ENCODE data around the gene CTXND2. TPM values are rescaled to one million over a fixed set of nuclear protein-coding genes. Genes with fewer than 3 reads are reported as not detected.

CTXND2 gene
- total RNA-seq, 4 donors from 2014 or later, result not detected

- TF ChIP-seq CTCF (IDR thresholded peaks at IDR 0.05) (no peak), POLR2A (IDR thresholded peaks at IDR 0.05) (no peak)
Observed at GRCh38 chr1:150931773-150932172, 44.8 kb downstream of the CTXND2 start.

GRCh38 chr1:150944856-150945255, 57.9 kb downstream of the CTXND2 start:
- intact Hi-C loops (cut with DNase I), result no loop called here
- no peak for DNase-seq
- H3K4me1 ChIP-seq, result no peaks in the 10 kb centered on the region
- TF ChIP-seq CTCF (IDR thresholded peaks at IDR 0.05), result no peak
- no peak for TF ChIP-seq POLR2A (IDR thresholded peaks at IDR 0.05)
- H3K4me3 ChIP-seq, result no peak overlapping the region
- 84 to 90% methylated on average over 4 to 5 of the region's 5 CpGs for WGBS, 2 donors
- no peaks in the 10 kb centered on the region for H3K9me3 ChIP-seq
- no peak overlapping the region for H3K27ac ChIP-seq
- H3K36me3 ChIP-seq, result peaks cover 4 to 100% (median 60%) of the 10 kb centered on the region in 3 donors
- H3K27me3 ChIP-seq, result no peaks in the 10 kb centered on the region

More at GRCh38 chr1:150931773-150932172, 44.8 kb downstream of the CTXND2 start:
- no peak overlapping the region for H3K27ac ChIP-seq
- intact Hi-C loops (cut with DNase I), result no loop called here
- WGBS, 2 donors, result 94% methylated on average over 1 of the region's 1 CpG
- peaks cover 0 to 16% (median 9%) of the 10 kb centered on the region in 3 donors for H3K4me1 ChIP-seq
- DNase-seq, result no peak
- no peak overlapping the region for H3K4me3 ChIP-seq
- H3K27me3 ChIP-seq, result no peaks in the 10 kb centered on the region
- peaks cover 6 to 95% (median 18%) of the 10 kb centered on the region in 3 donors for H3K36me3 ChIP-seq
- H3K9me3 ChIP-seq, result peaks cover 0 to 12% (median 0%) of the 10 kb centered on the region in 3 donors

DNA sequence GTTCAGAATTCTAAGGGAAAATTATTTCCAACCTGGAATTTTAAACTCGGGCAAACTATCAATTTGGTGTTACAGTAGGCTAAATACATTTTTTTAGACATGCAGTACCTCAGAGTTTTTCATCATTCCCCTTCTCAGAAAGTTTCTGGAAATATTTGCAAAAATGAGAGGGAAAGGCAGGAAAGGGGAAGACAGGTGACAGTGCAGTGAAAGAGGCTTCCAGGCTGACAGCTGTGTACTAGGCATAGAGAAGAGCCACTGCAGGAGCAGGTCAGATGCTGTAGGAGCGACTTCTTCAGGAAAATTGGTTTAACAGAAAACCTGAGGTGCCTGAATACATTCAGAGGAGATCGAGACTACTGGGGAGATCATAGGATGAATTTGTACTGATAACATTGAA, 67.8 kb downstream of the CTXND2 start:
- no peak for TF ChIP-seq POLR2A (IDR thresholded peaks at IDR 0.05)
- no peaks in the 10 kb centered on the region for H3K4me1 ChIP-seq
- 85 to 93% methylated on average over 3 of the region's 3 CpGs for WGBS, 2 donors

GRCh38 chr1:150955280-150955679, 68.3 kb downstream of the CTXND2 start:
- peaks cover 20 to 100% (median 45%) of the 10 kb centered on the region in 3 donors for H3K36me3 ChIP-seq
- H3K27me3 ChIP-seq, result no peaks in the 10 kb centered on the region
- no peak for DNase-seq
- intact Hi-C loops (cut with DNase I), result no loop called here
- H3K4me1 ChIP-seq, result no peaks in the 10 kb centered on the region
- no peak for TF ChIP-seq CTCF (IDR thresholded peaks at IDR 0.05)
- TF ChIP-seq POLR2A (IDR thresholded peaks at IDR 0.05), result no peak
- no peaks in the 10 kb centered on the region for H3K9me3 ChIP-seq
- H3K4me3 ChIP-seq, result no peak overlapping the region
- no peak overlapping the region for H3K27ac ChIP-seq

More for the DNA sequence above, 67.8 kb downstream of the CTXND2 start:
- Histone ChIP-seq H3K4me3 (no peak overlapping the region), H3K27me3 (no peaks in the 10 kb centered on the region), H3K27ac (no peak overlapping the region), H3K9me3 (no peaks in the 10 kb centered on the region), H3K36me3 (peaks cover 19 to 100% (median 45%) of the 10 kb centered on the region in 3 donors)
- intact Hi-C loops (cut with DNase I), result no loop called here
- no peak for DNase-seq

GRCh38 chr1:150957666-150958065, 70.7 kb downstream of the CTXND2 start:
- no peak for TF ChIP-seq POLR2A (IDR thresholded peaks at IDR 0.05)
- no peak for TF ChIP-seq CTCF (IDR thresholded peaks at IDR 0.05)
- no peaks in the 10 kb centered on the region for H3K9me3 ChIP-seq
- no peak overlapping the region for H3K4me3 ChIP-seq
- H3K27ac ChIP-seq, result no peak overlapping the region
- 96 to 98% methylated on average over 11 of the region's 11 CpGs for WGBS, 2 donors
- no peaks in the 10 kb centered on the region for H3K27me3 ChIP-seq
- peaks cover 20 to 100% (median 26%) of the 10 kb centered on the region in 3 donors for H3K36me3 ChIP-seq
- intact Hi-C loops (cut with DNase I), result no loop called here
- H3K4me1 ChIP-seq, result no peaks in the 10 kb centered on the region
- no peak for DNase-seq

GRCh38 chr1:150960646-150961045, 73.7 kb downstream of the CTXND2 start:
- no peak overlapping the region for H3K4me3 ChIP-seq
- no peak for DNase-seq
- no peaks in the 10 kb centered on the region for H3K9me3 ChIP-seq
- H3K4me1 ChIP-seq, result no peaks in the 10 kb centered on the region
- intact Hi-C loops (cut with DNase I), result no loop called here
- TF ChIP-seq POLR2A (IDR thresholded peaks at IDR 0.05) (no peak), CTCF (IDR thresholded peaks at IDR 0.05) (no peak)
- H3K36me3 ChIP-seq, result peaks cover 24 to 100% (median 41%) of the 10 kb centered on the region in 3 donors
- no peak overlapping the region for H3K27ac ChIP-seq
- WGBS, 2 donors, result 96 to 98% methylated on average over 6 to 7 of the region's 7 CpGs
- H3K27me3 ChIP-seq, result no peaks in the 10 kb centered on the region

All from esophagus squamous epithelium (tissue), 5 donors.